Subcutaneous adipose tissue (tissue), 4 donors: ENCODE results near the gene C1orf226. TPM values are rescaled to one million over a fixed set of nuclear protein-coding genes. Genes with fewer than 3 reads are reported as not detected.

ENCODE experiments used
- total RNA-seq, 4 donors: library from RNA; depleted of rRNA; stranded (reverse); fragments of >200 nt; gene quantifications; one replicate each; pipeline ENCODE4 v1.1.0, GENCODE V29; 2016
- TF ChIP-seq, protein P1 (sequence below): fragments of 450-650 bp; IDR thresholded peaks from one replicate; pipeline ENCODE4 v1.5.1; 2016; ENCODE audit warnings: low read depth, mild to moderate bottlenecking, control low read depth, antibody characterized with exemption, moderate library complexity

The C1orf226 gene
- total RNA-seq, 4 donors from 2014 or later: 1.1 to 13.4 (median 3.1) TPM

GRCh38 chr1:162349635-162350330 lies 31.7 kb upstream of the C1orf226 start:
- TF ChIP-seq, protein P1, sequence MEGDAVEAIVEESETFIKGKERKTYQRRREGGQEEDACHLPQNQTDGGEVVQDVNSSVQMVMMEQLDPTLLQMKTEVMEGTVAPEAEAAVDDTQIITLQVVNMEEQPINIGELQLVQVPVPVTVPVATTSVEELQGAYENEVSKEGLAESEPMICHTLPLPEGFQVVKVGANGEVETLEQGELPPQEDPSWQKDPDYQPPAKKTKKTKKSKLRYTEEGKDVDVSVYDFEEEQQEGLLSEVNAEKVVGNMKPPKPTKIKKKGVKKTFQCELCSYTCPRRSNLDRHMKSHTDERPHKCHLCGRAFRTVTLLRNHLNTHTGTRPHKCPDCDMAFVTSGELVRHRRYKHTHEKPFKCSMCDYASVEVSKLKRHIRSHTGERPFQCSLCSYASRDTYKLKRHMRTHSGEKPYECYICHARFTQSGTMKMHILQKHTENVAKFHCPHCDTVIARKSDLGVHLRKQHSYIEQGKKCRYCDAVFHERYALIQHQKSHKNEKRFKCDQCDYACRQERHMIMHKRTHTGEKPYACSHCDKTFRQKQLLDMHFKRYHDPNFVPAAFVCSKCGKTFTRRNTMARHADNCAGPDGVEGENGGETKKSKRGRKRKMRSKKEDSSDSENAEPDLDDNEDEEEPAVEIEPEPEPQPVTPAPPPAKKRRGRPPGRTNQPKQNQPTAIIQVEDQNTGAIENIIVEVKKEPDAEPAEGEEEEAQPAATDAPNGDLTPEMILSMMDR: no peak

DNA sequence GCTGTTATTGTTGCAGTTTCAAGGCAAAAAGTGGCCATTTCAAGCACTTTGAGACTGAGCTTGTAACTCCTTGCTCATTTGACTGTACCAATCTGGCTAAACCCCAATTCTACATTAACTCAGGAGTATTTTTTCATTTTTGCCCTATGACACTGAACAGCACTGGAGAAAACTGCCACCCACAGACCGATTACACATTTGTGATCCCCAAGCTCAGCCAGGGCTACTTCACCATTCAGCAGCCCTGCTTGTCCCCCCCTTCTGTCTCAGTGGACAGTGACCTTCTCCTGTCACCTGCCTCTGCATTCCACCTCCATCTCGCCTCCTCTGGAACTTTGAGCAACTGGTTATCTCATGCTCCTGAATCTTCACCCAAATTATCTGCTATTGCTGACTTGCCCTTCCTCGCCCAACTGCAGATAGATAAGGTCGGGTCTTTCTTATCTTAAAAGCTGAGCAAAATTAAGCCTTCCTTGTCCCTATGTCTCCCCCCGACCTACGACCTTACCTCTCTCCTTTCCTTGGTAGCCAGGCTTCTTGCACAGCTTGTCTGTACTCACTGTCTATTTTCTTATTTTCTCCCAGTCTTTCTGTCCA lies 30.2 kb upstream of the C1orf226 start:
- TF ChIP-seq, protein P1: no peak

DNA sequence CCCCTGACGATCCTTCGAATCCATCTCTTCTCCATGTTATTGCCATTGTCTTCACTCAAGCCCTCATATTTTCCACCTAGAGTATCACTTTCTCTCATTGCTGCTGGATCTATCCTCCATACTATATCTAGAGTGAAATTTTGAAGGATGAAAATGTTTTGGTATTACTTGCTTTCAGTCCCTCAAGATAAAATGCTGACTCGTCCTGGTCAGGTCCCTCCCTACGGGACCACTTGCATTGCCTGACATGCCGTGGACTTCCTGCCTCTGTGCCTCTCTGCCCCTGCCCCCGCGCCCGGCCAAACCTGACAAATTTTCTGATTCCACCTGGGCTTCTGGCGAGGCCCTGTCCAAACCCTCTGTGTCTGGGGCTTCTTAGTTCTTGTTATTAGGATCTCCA lies 28.4 kb upstream of the C1orf226 start:
- TF ChIP-seq, protein P1: no peak

DNA sequence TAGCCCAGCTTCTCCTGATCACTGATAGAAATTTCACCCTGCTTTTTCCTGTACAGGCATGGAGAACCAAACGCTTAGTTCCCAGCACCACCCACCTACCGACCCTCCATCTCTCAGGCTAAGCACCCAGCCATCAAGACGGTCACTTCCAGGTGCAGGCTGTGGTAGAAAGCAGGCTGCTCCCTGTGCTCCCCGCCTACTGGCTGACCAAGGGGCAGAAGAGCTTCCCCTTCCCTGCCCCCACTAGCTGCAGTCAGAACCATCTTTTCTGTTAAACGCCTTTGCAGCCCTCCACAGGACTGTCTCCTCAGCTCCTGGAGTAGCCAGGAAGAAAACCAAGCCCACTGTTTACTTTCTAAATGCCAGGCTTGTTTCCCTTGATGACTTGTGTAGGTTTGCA lies 27.8 kb upstream of the C1orf226 start:
- TF ChIP-seq, protein P1: no peak

DNA sequence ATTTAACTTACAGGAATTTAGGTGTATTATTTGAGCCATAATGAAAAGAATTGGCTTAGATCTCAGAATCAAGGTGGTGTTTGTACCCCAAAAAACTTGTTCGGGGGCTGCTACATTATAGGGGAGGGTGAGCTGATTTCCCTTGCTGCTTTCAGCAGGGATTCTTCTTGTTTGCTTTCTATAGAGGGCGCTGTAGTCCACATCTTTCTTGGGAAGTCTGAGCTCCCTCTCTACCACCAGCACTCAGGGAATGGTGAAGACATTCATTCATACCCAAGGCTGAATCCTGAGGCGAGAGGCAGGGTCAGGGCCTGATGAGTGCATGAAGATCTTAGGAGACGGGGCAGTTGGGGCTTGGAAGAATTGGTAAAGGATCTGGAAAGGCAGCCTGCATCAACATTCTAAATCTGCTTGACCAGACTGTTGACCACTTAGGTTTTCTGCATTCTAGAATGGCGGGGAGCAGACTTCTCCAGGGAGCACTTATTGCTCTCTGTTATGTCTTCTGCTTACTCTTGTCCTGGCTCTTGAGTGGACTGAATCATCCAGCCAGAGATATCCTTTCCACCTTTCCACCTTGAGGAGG lies 23.8 kb upstream of the C1orf226 start:
- TF ChIP-seq, protein P1: no peak

DNA sequence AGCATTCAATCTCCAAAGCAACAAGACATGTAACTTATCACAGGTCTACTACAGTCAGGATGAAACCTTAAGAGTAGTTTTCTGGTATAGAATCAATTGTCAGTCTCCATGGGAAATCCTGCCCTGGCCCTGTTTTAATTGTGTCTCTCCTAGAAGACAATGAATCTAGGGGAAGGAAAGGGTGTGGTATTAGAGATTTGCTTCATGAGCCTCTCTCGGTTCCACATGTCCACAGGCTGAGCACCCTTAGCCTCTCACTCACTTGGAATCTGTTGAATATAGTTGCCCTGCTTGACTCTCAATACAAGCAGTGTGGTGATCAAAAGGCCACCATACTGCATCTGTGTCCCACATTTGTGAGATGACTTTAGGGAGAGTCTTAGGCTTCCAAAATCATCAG lies 22.6 kb upstream of the C1orf226 start:
- TF ChIP-seq, protein P1: no peak

- TF ChIP-seq, protein P1: no peak
Measured at GRCh38 chr1:162359523-162360236, 21.8 kb upstream of the C1orf226 start.
